HCT116 (cell line): ENCODE data around the gene ELP5. TPM values are rescaled to one million over a fixed set of nuclear protein-coding genes. Genes with fewer than 3 reads are reported as not detected.

ENCODE experiments used
- ATAC-seq: fragments of 200-7000 bp; cut with Tn5 transposase; 2 replicates; pipeline ENCODE4 v1.9.1; 2020; ENCODE audit warnings: mild to moderate bottlenecking, moderate library complexity
- BruUV-seq: library from RNA; stranded (reverse); fragments of 400-500 nt; replicated peaks from 2 replicates; lab custom pipeline; 2021; lab: Mats Ljungman, UMichigan
- CTCF ChIA-PET: fragments of 300-600 bp; sonication (Branson Sonifier 250); formaldehyde crosslinking; loops from one replicate; lab custom pipeline; 2021; ENCODE audit warnings: antibody characterized with exemption; lab: Charles Lee
- POLR2A ChIA-PET: fragments of 300-600, 350-600 bp; sonication (Branson Sonifier 250); formaldehyde crosslinking; loops from one replicate; lab custom pipeline; 2021; ENCODE audit warnings: antibody characterized with exemption; lab: Charles Lee
- RAD21 ChIA-PET, 2 experiments: fragments of 300-600 bp; sonication (Branson Sonifier 250); formaldehyde crosslinking; loops; one replicate each; lab custom pipeline; 2023; ENCODE audit warnings: low total read pairs in 2 of 2; ENCODE audit not compliant: uncharacterized antibody in 2 of 2, unreplicated experiment in 2 of 2, low non-redundant PET in 1 of 2; lab: Charles Lee
- DNase-seq: peaks from one replicate; pipeline ENCODE4 v3.0.0-alpha.2; 2010; ENCODE audit warnings: low read depth, low spot score
- H2AFZ ChIP-seq: fragments of 200-600 bp; shearing (Covaris generic), sonication (generic); 2 replicates; pipeline ENCODE4 v1.6.1; 2017; ENCODE audit warnings: low read depth, mixed run types, mixed read lengths, antibody characterized with exemption, low read length; ENCODE audit not compliant: poor library complexity, severe bottlenecking
- H3K27ac ChIP-seq: 2 replicates; pipeline ENCODE4 v1.5.1; 2012; ENCODE audit warnings: low read depth, low read length
- H3K27me3 ChIP-seq: fragments of 200-600 bp; sonication (generic); 2 replicates; pipeline ENCODE4 v1.6.1; 2016; ENCODE audit warnings: mixed run types, low read length, mixed read lengths; ENCODE audit not compliant: insufficient read depth
- H3K36me3 ChIP-seq, 2 experiments: fragments of 200-500 bp in 1 of 2; fragments of 200-600 bp in 1 of 2; sonication (Bioruptor generic) in 1 of 2; sonication (generic) in 1 of 2; 2 replicates each; pipeline versions ENCODE4 v1.5.1 to v1.6.1; 2014 to 2016; ENCODE audit warnings: low read length in 2 of 2, inconsistent platforms in 1 of 2, mixed read lengths in 1 of 2, mixed run types in 1 of 2; ENCODE audit not compliant: insufficient read depth in 2 of 2, control insufficient read depth in 1 of 2
- H3K4me1 ChIP-seq, 2 experiments: fragments of 200-600 bp in 1 of 2; sonication (generic) in 1 of 2; 2 replicates each; pipeline versions ENCODE4 v1.5.1 to v1.6.1; 2012 to 2017; ENCODE audit warnings: low read length in 2 of 2, inconsistent platforms in 1 of 2, mild to moderate bottlenecking in 1 of 2, mixed read lengths in 1 of 2, mixed run types in 1 of 2, moderate library complexity in 1 of 2; ENCODE audit not compliant: insufficient read depth in 2 of 2, control insufficient read depth in 1 of 2
- H3K4me2 ChIP-seq: fragments of 200-600 bp; sonication (generic); 2 replicates; pipeline ENCODE4 v1.6.1; 2017; ENCODE audit warnings: mixed run types, low read length, mixed read lengths
- H3K4me3 ChIP-seq, 2 experiments: fragments of 200-600 bp in 1 of 2; sonication (generic) in 1 of 2; replicated peaks in 1 of 2; 2 replicates each; pipeline ENCODE4 v1.5.1; 2011 to 2016; ENCODE audit warnings: low read length in 2 of 2, control low read depth in 1 of 2, low read depth in 1 of 2, mild to moderate bottlenecking in 1 of 2, mixed read lengths in 1 of 2, mixed run types in 1 of 2
- H3K79me2 ChIP-seq: fragments of 200-600 bp; sonication (generic); 2 replicates; pipeline ENCODE4 v1.6.1; 2017; ENCODE audit warnings: mild to moderate bottlenecking, mixed run types, low read length, moderate library complexity, mixed read lengths; ENCODE audit not compliant: insufficient read depth
- H3K9ac ChIP-seq: fragments of 200-600 bp; sonication (generic); 2 replicates; pipeline ENCODE4 v1.6.1; 2016; ENCODE audit warnings: low read length, mixed read lengths
- H3K9me2 ChIP-seq: fragments of 200-600 bp; sonication (generic), shearing (Covaris generic); 2 replicates; pipeline ENCODE4 v1.6.1; 2017; ENCODE audit warnings: mixed run types, mild to moderate bottlenecking, moderate library complexity; ENCODE audit not compliant: insufficient read depth
- H3K9me3 ChIP-seq, 2 experiments: fragments of 200-500 bp in 1 of 2; fragments of 200-600 bp in 1 of 2; sonication (Bioruptor generic) in 1 of 2; sonication (generic) in 1 of 2; 2 replicates each; pipeline ENCODE4 v1.6.1; 2014 to 2017; ENCODE audit warnings: low read length in 2 of 2, mixed read lengths in 2 of 2, inconsistent platforms in 1 of 2, low read depth in 1 of 2, mild to moderate bottlenecking in 1 of 2, mixed run types in 1 of 2, moderate library complexity in 1 of 2; ENCODE audit not compliant: control insufficient read depth in 1 of 2, insufficient read depth in 1 of 2
- H4K20me1 ChIP-seq: fragments of 200-600 bp; sonication (generic), shearing (Covaris generic); 2 replicates; pipeline ENCODE4 v1.6.1; 2017; ENCODE audit warnings: mixed run types, mild to moderate bottlenecking, moderate library complexity; ENCODE audit not compliant: insufficient read depth
- CBX3 ChIP-seq: IDR thresholded peaks from 2 replicates; pipeline ENCODE4 v1.6.1; 2012; ENCODE audit warnings: low read depth
- EZH2phosphoT487 ChIP-seq: fragments of 200-600 bp; IDR thresholded peaks from 2 replicates; pipeline ENCODE4 v1.6.1; 2018; ENCODE audit warnings: antibody characterized with exemption, borderline replicate concordance
- FOSL1 ChIP-seq: IDR thresholded peaks from 2 replicates; pipeline ENCODE4 v1.6.1; 2012; ENCODE audit warnings: low read depth
- REST ChIP-seq: IDR thresholded peaks from 2 replicates; pipeline ENCODE4 v1.6.1; 2012; ENCODE audit warnings: low read depth
- SRF ChIP-seq: IDR thresholded peaks from 2 replicates; pipeline ENCODE4 v1.6.1; 2012; ENCODE audit warnings: low read depth
- ZBTB33 ChIP-seq: IDR thresholded peaks from 2 replicates; pipeline ENCODE4 v1.6.1; 2011; ENCODE audit warnings: mild to moderate bottlenecking, low read length, moderate library complexity; ENCODE audit not compliant: insufficient replicate concordance; ENCODE audit errors: extremely low read depth
- ZNF274 ChIP-seq: fragments of 200-500 bp; sonication (Bioruptor generic); IDR thresholded peaks from 2 replicates; pipeline ENCODE4 v1.6.1; 2014; ENCODE audit warnings: mild to moderate bottlenecking, low read depth, low read length, inconsistent platforms
- intact Hi-C: fragments of 100-400 bp; cut with micrococcal nuclease; formaldehyde crosslinking; loops from 2 replicates; pipeline ENCODE4 v1.10.0; 2022
- total RNA-seq: library from RNA; stranded (reverse); gene quantifications from one replicate; pipeline ENCODE4 v1.2.1, GENCODE V29; 2021; ENCODE audit not compliant: unreplicated experiment

The ELP5 gene
- total RNA-seq, 1 experiment from 2014 or later, result 81.7 TPM

GRCh38 chr17:7239091-7240027 is 12.7 kb upstream of the ELP5 start, which contains the start of gene PHF23 (continued):
- TF ChIP-seq ZBTB33, result peak; percentile 77

GRCh38 chr17:7240375-7240774 is 11.6 kb upstream of the ELP5 start:
- RAD21 ChIA-PET, result no interaction called here
- Histone ChIP-seq H3K9me2 (no peaks in the 10 kb centered on the region), H3K79me2 (peaks cover 51% of the 10 kb centered on the region), H3K27me3 (no peaks in the 10 kb centered on the region), H3K27ac (peak overlapping the region; percentile 92), H3K4me1 (peaks cover 31 to 54% of the 10 kb centered on the region in 2 experiments), H4K20me1 (no peaks in the 10 kb centered on the region), H3K36me3 (peaks cover 21 to 39% of the 10 kb centered on the region in 2 experiments), H3K9me3 (no peaks in the 10 kb centered on the region), H2AFZ (no peak overlapping the region), H3K9ac (peak overlapping the region; percentile 41), H3K4me2 (peak overlapping the region; percentile 79), H3K4me3 (peak overlapping the region in 1 of 2 experiments; percentile 40; a peak in 2 of 4 replicates)
- BruUV-seq, result no TSS peak
- DNase-seq (no peak), ATAC-seq (no peak)
- POLR2A ChIA-PET, result interaction anchor here (1.1 to 2.9 kb wide), 2 partner anchors 22 to 53 kb away, joined by 4 to 13 read pairs; partner anchors contain the start of genes ACADVL and DLG4
- no peak for TF ChIP-seq CBX3
- no peak for TF ChIP-seq SRF
- no peak for TF ChIP-seq FOSL1
- no peak for TF ChIP-seq REST
- no peak for TF ChIP-seq ZNF274
- TF ChIP-seq EZH2phosphoT487, result no peak
- TF ChIP-seq ZBTB33, result no peak
- CTCF ChIA-PET, result no interaction called here
- intact Hi-C loops, result no loop called here
